ENCODE measurements around the gene TYMP.

Gene TYMP

DNA sequence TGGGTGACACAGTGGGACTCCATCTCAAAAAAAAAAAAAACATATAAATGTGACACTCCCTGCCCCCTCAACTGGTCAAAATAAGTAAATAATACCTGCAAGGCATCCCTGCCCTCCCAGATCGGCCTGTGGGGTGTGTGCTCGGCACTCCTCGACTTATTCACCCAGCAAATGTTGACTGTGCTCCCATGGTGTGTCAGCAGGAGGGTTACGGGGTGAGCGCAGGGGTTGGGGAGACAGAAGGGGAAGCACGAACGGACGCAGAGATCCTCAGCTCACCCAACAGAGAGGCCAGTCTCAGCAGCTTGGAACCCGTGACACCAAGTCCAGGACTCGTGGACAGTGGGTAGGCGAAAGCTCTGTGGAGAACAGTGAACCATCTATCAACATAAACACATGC is 50.1 kb downstream of the TYMP start:
- DNase-seq (ENCODE audit: low read depth, low spot score), result no peak
- TF ChIP-seq POLR2AphosphoS5 (IDR thresholded peaks at IDR 0.05; ENCODE audit: borderline replicate concordance, low read depth, low read length), result no peak
- TF ChIP-seq EZH2 (IDR thresholded peaks at IDR 0.05), result no peak
- TF ChIP-seq FOXP2 (optimal IDR thresholded peaks at IDR 0.05; ENCODE audit: control extremely low read depth, extremely low read length, insufficient read depth), result no peak

DNA sequence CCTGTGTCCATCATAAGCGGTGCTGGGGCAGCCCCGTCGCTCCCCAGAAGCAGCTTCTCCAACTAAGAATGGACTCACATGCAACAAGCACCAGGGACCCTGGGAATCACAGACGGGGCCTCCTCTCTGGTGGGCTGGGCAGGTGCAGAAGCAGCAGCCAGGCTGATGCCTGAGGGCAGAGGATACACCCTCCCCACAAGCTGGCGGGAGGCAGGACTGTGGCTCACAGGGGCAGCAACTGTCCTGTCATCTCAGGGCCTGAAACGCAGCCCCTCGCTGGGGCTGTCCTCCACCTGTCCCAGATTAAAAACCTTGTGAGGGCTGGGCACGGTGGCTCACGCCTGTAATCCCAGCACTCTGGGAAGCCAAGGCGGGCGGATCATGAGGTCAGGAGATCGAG is 51.9 kb downstream of the TYMP start:
- Histone ChIP-seq H3K9me3 (ENCODE audit: low read depth, low read length) (no peaks in the 10 kb centered on the region), H3K9ac (ENCODE audit: insufficient read length) (no peak overlapping the region), H3K4me3 (no peak overlapping the region), H3K36me3 (ENCODE audit: insufficient read depth, low read length) (no peaks in the 10 kb centered on the region; the same call in 1 of the 2 replicates), H3K27ac (no peak overlapping the region)
- DNase-seq (ENCODE audit: low read depth, low spot score), result no peak
- TF ChIP-seq FOXP2 (optimal IDR thresholded peaks at IDR 0.05; ENCODE audit: control extremely low read depth, extremely low read length, insufficient read depth), result no peak
- TF ChIP-seq EZH2 (IDR thresholded peaks at IDR 0.05), result no peak
- TF ChIP-seq POLR2AphosphoS5 (IDR thresholded peaks at IDR 0.05; ENCODE audit: borderline replicate concordance, low read depth, low read length), result no peak

More for the DNA sequence above, 50.1 kb downstream of the TYMP start:
- Histone ChIP-seq H3K9me3 (ENCODE audit: low read depth, low read length) (no peaks in the 10 kb centered on the region), H3K27ac (no peak overlapping the region), H3K36me3 (ENCODE audit: insufficient read depth, low read length) (no peaks in the 10 kb centered on the region; the same call in 1 of the 2 replicates), H3K4me3 (no peak overlapping the region), H3K9ac (ENCODE audit: insufficient read length) (no peak overlapping the region)

DNA sequence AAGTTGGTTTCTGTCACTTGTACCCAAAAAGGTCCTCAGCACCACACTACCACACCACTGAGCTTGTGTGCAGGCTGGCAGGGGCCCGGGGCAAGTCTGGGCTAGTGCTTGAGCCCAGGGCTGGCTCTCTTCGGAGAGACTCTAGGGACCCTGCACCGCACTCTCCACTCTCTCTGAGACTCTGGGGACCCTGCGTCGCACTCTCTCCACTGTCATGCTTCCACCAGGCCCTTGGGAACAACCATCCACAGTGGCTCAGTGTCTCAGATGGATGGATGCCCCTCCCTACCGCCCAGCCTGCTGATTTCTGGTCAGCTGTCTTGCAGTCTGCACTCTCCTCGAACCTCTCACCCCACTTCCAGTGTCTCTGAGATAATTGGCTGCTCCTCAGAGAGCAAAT is 52.9 kb downstream of the TYMP start:
- no peak overlapping the region for H3K9ac ChIP-seq (ENCODE audit: insufficient read length)
- no peak overlapping the region for H3K27ac ChIP-seq
- no peak overlapping the region for H3K4me3 ChIP-seq
- no peak for DNase-seq (ENCODE audit: low read depth, low spot score)
- TF ChIP-seq EZH2 (IDR thresholded peaks at IDR 0.05), result no peak
- no peak for TF ChIP-seq POLR2AphosphoS5 (IDR thresholded peaks at IDR 0.05; ENCODE audit: borderline replicate concordance, low read depth, low read length)
- no peak for TF ChIP-seq FOXP2 (optimal IDR thresholded peaks at IDR 0.05; ENCODE audit: control extremely low read depth, extremely low read length, insufficient read depth)
- H3K36me3 ChIP-seq (ENCODE audit: insufficient read depth, low read length), result no peaks in the 10 kb centered on the region
- no peaks in the 10 kb centered on the region for H3K9me3 ChIP-seq (ENCODE audit: low read depth, low read length)
